Measurements from ENCODE around the gene RPL18A. TPM values are rescaled to one million over a fixed set of nuclear protein-coding genes. Genes with fewer than 3 reads are reported as not detected.
A peak's percentile ranks its signal among the peaks of the same experiment; 100 is the strongest.

Gene RPL18A
- total RNA-seq, 6 donors from 2014 or later, result 705 to 1,655 (median 1,002) TPM

GRCh38 chr19:17835182-17836006, 24.3 kb upstream of the RPL18A start:
- no peak for ATAC-seq (ENCODE audit: low FRiP score in 2 of 2)
- no peak overlapping the region for H3K4me3 ChIP-seq
- H3K36me3 ChIP-seq, result peaks cover 0 to 94% (median 19%) of the 10 kb centered on the region in 4 donors
- H3K9me3 ChIP-seq, result no peaks in the 10 kb centered on the region
- H3K4me1 ChIP-seq, result peaks cover 0 to 10% (median 0%) of the 10 kb centered on the region in 4 donors
- no peak for DNase-seq
- no peaks in the 10 kb centered on the region for H3K27me3 ChIP-seq
- 70 to 91% methylated on average over 8 of the region's 8 CpGs for WGBS, 2 donors
- TF ChIP-seq POLR2A (IDR thresholded peaks at IDR 0.05) (no peak), CTCF (IDR thresholded peaks at IDR 0.05) (no peak), POLR2AphosphoS5 (IDR thresholded peaks at IDR 0.05) (no peak), EP300 (IDR thresholded peaks at IDR 0.05) (no peak)
- no peak overlapping the region for H3K27ac ChIP-seq

- DNase-seq (no peak), ATAC-seq (ENCODE audit: low FRiP score in 2 of 2) (no peak)
- Histone ChIP-seq H3K9me3 (no peaks in the 10 kb centered on the region), H3K27me3 (no peaks in the 10 kb centered on the region), H3K4me3 (no peak overlapping the region), H3K4me1 (peaks cover 0 to 6% (median 2%) of the 10 kb centered on the region in 4 donors), H3K27ac (no peak overlapping the region), H3K36me3 (peaks cover 0 to 97% (median 21%) of the 10 kb centered on the region in 4 donors)
- TF ChIP-seq CTCF (IDR thresholded peaks at IDR 0.05) (no peak), POLR2A (IDR thresholded peaks at IDR 0.05) (no peak)
- WGBS, 2 donors, result 72 to 78% methylated on average over 4 of the region's 4 CpGs
Observed at GRCh38 chr19:17836530-17836929, 23.2 kb upstream of the RPL18A start.

- Histone ChIP-seq H3K4me3 (no peak overlapping the region), H3K9me3 (no peaks in the 10 kb centered on the region), H3K27ac (no peak overlapping the region), H3K36me3 (peaks cover 0 to 95% (median 27%) of the 10 kb centered on the region in 4 donors), H3K27me3 (no peaks in the 10 kb centered on the region), H3K4me1 (peaks cover 0 to 21% (median 7%) of the 10 kb centered on the region in 4 donors)
- DNase-seq, result no peak
- ATAC-seq (ENCODE audit: low FRiP score in 2 of 2), result no peak
- WGBS, 2 donors, result 94 to 95% methylated on average over 6 to 7 of the region's 7 CpGs
- no peak for TF ChIP-seq POLR2AphosphoS5 (IDR thresholded peaks at IDR 0.05)
Observed at GRCh38 chr19:17837972-17838371, 21.7 kb upstream of the RPL18A start.

- H3K36me3 ChIP-seq, result peaks cover 0 to 82% (median 27%) of the 10 kb centered on the region in 4 donors
- H3K4me1 ChIP-seq, result peaks cover 0 to 24% (median 10%) of the 10 kb centered on the region in 4 donors
- H3K9me3 ChIP-seq, result no peaks in the 10 kb centered on the region
- no peak for DNase-seq
- H3K27me3 ChIP-seq, result no peaks in the 10 kb centered on the region
- H3K4me3 ChIP-seq, result no peak overlapping the region
- ATAC-seq (ENCODE audit: low FRiP score in 2 of 2), result no peak
- WGBS, 2 donors, result 88 to 92% methylated on average over 6 of the region's 6 CpGs
- H3K27ac ChIP-seq, result no peak overlapping the region
- TF ChIP-seq EP300 (IDR thresholded peaks at IDR 0.05) (no peak), CTCF (IDR thresholded peaks at IDR 0.05) (no peak), POLR2AphosphoS5 (IDR thresholded peaks at IDR 0.05) (no peak), POLR2A (IDR thresholded peaks at IDR 0.05) (no peak)
Observed at GRCh38 chr19:17840019-17840418, 19.7 kb upstream of the RPL18A start.

GRCh38 chr19:17841371-17841809, 18.3 kb upstream of the RPL18A start:
- H3K27me3 ChIP-seq, result no peaks in the 10 kb centered on the region
- H3K4me3 ChIP-seq, result peak overlapping the region in 3 of 4 donors; percentile 4 to 30 (median 26)
- ATAC-seq (ENCODE audit: low FRiP score in 2 of 2) (no peak), DNase-seq (peak in 1 of 2 donors; percentile 86)
- peaks cover 3 to 29% (median 11%) of the 10 kb centered on the region in 4 donors for H3K4me1 ChIP-seq
- no peak for TF ChIP-seq EP300 (IDR thresholded peaks at IDR 0.05)
- TF ChIP-seq POLR2A (IDR thresholded peaks at IDR 0.05), result no peak
- no peak for TF ChIP-seq POLR2AphosphoS5 (IDR thresholded peaks at IDR 0.05)
- no peak for TF ChIP-seq CTCF (IDR thresholded peaks at IDR 0.05)
- H3K36me3 ChIP-seq, result peaks cover 0 to 70% (median 24%) of the 10 kb centered on the region in 4 donors
- WGBS, 2 donors, result 61 to 76% methylated on average over 5 to 30 of the region's 30 CpGs
- peak overlapping the region in 1 of 4 donors; percentile 6 for H3K27ac ChIP-seq
- H3K9me3 ChIP-seq, result no peaks in the 10 kb centered on the region

All from upper lobe of left lung (tissue), 6 donors.